Measurements from ENCODE around the gene OR52R1.

- TF ChIP-seq, protein P1, sequence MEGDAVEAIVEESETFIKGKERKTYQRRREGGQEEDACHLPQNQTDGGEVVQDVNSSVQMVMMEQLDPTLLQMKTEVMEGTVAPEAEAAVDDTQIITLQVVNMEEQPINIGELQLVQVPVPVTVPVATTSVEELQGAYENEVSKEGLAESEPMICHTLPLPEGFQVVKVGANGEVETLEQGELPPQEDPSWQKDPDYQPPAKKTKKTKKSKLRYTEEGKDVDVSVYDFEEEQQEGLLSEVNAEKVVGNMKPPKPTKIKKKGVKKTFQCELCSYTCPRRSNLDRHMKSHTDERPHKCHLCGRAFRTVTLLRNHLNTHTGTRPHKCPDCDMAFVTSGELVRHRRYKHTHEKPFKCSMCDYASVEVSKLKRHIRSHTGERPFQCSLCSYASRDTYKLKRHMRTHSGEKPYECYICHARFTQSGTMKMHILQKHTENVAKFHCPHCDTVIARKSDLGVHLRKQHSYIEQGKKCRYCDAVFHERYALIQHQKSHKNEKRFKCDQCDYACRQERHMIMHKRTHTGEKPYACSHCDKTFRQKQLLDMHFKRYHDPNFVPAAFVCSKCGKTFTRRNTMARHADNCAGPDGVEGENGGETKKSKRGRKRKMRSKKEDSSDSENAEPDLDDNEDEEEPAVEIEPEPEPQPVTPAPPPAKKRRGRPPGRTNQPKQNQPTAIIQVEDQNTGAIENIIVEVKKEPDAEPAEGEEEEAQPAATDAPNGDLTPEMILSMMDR (IDR thresholded peaks at IDR 0.05; ENCODE audit: low read length) = no peak
- TF ChIP-seq EZH2phosphoT487 (IDR thresholded peaks at IDR 0.05; ENCODE audit: low read length) = no peak
Observed at GRCh38 chr11:4821021-4821420, 16.8 kb upstream of the OR52R1 start, which contains the start of gene OR51F2.
